DOHH2 (cell line): ENCODE results near the gene AP2M1.

Source experiments
- CTCF ChIP-seq: fragments of 200-600 bp; sonication (generic); IDR thresholded peaks from one replicate; pipeline ENCODE4 v1.5.1; 2014; ENCODE audit warnings: antibody characterized with exemption, mild to moderate bottlenecking, low read depth, low read length; ENCODE audit not compliant: poor library complexity, severe bottlenecking
- EZH2phosphoT487 ChIP-seq: fragments of 200-600 bp; sonication (generic); IDR thresholded peaks from 2 replicates; pipeline ENCODE4 v1.6.1; 2017; ENCODE audit warnings: borderline replicate concordance, mild to moderate bottlenecking, antibody characterized with exemption, low read length, moderate library complexity, mixed read lengths

DNA sequence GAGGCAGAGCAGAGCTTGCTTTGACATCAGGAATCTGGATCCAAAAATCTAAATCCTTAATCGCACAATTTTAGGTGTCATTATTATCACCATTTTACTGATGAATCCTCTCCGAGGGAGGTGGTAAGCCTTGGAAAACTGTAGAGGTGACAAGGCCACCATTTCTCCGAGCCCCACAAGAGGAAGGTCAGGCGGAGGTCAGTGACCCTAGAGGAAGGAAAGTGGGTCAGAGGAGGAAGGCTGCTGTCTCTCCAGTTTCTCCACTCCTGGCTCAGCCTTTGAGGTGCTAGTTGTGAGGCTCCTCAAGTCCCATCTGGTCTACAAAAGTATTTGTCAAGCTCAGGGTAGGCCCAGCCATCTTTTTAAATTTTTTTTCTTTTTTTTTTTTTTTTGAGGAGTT lies 16.3 kb upstream of the AP2M1 start:
- TF ChIP-seq CTCF (no peak), EZH2phosphoT487 (no peak)
